Midbrain (tissue), 1 donor: ENCODE measurements around the gene GAK.

Experiments used
- DNase-seq: peaks from one replicate; lab custom pipeline; 2025; lab: John Stamatoyannopoulos, UW

GAK gene

GRCh38 chr4:964346-965025 lies 32.4 kb upstream of the GAK start:
- DNase-seq = no peak

DNA sequence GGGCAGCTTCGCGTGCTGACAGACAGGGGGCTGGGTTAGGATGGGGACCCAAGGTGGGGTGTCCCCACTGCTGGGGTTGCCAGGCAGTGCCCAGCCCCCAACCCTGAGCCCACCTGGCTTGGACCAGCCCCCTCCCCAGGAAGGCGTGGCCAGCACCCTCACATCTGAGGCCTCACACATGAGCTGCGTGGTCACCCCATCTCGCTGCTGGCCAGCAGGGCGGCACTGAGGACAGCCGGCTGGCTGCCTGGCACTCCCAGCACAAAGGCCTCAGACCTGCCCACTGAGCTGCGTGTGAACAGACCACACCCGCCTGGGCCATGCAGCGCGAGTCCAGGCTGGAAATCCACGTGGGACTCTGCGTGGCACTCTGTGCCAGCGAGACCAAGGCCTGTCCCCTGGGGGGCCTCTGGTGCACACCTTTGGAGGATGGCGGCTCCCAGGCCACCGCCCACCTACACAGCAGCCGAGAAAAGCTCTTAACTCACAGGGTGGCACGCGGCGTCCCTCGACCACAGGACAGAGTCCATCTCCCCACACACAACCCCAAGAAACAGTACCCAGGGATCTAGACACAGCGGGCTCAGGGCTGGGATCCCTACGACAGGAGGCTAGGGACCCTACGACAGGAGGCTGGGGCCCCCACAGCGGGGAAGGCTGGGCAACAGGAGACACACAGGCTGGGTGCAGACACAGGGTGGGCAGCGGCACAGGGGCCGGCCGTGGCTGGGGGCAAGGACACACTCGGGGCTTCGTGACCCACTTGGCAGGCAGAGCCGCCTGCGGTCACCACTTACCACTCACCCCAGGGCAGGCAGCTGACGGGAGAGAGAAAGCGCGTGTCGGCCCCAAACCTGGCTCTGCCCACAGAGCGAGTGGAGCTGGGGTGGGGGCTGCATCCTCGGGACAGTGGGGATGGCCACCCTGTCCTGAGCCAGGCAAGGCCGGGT lies 31.4 kb upstream of the GAK start:
- no peak for DNase-seq

GRCh38 chr4:962231-963208 lies 30.4 kb upstream of the GAK start:
- DNase-seq = no peak

DNA sequence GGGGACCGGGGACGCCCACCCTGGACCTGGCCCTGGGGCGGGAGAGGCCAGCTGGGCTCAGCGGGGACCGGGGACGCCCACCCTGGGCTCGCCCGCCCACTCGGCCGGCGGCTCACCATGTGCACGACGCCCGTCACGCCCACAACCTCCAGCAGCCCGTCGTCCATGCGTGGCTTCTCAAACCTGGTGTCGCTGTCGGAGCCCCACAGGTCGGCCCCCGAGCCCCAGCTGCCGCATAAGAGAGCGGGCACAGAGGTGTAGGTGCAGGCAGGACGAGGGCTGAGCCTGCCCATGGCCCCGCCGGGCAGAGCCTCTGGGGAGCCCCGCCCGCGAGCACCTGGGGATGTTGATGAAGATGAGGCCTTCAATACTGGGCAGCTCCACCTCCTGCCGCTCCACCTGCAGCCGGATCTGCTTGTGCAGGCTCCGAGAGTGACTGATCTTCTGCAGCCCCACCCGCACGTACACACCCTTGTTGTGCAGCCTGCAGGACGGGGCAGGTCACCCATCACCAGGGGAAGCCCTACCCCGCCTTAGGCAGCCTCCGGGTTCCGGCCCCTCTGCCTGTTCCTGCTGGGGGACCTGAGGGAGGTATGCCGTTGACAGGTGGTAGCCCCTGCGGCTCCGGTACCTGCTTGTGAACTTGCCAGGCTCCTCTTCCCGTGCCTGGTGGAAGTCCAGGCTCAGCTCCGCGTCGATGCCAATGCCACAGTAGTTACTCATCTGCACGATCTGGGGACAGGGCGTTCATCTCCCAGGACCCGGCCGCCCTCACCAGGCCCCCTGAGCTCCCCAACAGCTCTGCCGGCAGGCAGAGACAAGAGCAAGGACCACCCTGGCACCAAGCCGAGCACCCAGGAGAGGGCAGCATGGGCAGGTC lies 29.5 kb upstream of the GAK start:
- no peak for DNase-seq

DNA sequence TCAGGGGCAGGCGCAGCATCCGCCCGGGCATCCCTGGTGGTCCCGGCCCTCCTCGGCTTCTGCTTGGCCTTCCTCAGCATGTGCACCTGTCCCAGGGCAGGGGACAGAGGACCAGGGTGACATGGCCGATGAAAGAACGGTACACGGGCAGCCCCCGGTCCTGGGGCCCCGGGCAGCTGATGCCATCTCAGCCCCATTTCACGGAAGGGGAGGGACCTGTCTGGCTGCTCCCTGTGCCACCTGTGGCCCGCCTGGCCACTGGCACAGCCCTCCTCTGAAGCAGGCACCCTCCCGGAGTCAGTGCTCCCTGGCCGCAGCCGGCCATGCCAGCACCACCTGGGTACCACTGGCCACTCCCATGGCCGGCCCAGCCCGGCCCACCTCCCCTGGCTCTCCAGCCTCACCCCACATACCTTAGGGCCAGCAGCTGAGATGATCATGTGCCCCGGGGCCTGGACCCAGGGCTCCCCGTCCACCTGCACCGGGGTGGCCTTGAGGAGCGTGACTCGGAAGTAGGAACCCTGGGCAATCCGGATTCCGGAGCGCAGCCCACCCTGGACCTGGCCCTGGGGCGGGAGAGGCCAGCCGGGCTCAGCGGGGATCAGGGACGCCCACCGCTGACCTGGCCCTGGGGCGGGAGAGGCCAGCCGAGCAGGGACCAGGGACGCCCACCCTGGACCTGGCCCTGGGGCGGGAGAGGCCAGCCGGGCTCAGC lies 28.7 kb upstream of the GAK start:
- no peak for DNase-seq

- no peak for DNase-seq
Observed at GRCh38 chr4:960140-960635, 28.1 kb upstream of the GAK start.

- DNase-seq = no peak
Observed at GRCh38 chr4:959338-960139, 27.4 kb upstream of the GAK start.

- no peak for DNase-seq
Observed at GRCh38 chr4:958696-959337, 26.7 kb upstream of the GAK start.

GRCh38 chr4:958314-958665 lies 26.2 kb upstream of the GAK start:
- no peak for DNase-seq

DNA sequence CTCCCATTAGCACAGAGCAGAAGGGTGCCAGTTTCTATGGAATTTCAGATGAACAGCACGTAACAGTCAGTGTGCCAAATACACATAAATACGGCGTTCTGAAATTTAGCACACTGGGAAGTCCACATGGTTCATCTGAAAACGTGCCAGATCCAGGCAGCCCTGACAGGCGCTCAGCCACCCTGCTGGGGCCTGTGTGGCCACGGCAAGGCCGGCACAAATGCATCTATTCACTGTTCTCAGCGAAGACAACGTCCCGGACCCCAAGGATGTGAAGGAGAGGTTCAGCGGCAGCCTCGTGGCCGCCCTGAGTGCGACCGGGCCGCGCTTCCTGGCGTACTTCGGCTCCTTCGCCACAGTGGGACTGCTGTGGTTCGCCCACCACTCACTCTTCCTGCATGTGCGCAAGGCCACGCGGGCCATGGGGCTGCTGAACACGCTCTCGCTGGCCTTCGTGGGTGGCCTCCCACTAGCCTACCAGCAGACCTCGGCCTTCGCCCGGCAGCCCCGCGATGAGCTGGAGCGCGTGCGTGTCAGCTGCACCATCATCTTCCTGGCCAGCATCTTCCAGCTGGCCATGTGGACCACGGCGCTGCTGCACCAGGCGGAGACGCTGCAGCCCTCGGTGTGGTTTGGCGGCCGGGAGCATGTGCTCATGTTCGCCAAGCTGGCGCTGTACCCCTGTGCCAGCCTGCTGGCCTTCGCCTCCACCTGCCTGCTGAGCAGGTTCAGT lies 25.6 kb upstream of the GAK start:
- no peak for DNase-seq

GRCh38 chr4:957231-957580 lies 25.1 kb upstream of the GAK start:
- no peak for DNase-seq

GRCh38 chr4:956531-957230 lies 24.6 kb upstream of the GAK start:
- no peak for DNase-seq

DNA sequence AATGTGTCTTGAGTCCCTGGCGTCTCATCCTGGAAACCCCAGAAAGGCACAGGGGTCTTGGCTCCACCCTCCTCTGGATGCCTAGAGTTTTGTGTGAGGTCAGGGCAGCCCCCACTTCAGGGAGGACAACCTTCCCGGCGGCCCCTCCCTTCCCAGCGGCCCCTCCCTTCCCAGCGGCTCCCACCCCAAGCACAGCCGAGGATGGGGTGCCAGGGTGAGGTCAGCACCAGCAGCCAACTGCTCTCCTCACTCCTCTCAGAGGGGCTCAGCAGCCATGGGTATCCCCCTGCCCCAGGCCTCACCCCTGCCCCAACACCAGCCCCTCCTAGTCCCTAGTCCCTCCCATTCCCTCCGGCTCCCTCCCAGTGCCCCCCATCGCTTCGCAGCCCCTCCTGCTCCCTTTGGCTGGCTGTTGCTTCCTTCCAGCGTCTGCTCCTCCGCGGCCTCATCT lies 23.8 kb upstream of the GAK start:
- DNase-seq = no peak

- no peak for DNase-seq
Observed at GRCh38 chr4:955161-955921, 23.2 kb upstream of the GAK start.

GRCh38 chr4:954211-955020 lies 22.3 kb upstream of the GAK start:
- no peak for DNase-seq

DNA sequence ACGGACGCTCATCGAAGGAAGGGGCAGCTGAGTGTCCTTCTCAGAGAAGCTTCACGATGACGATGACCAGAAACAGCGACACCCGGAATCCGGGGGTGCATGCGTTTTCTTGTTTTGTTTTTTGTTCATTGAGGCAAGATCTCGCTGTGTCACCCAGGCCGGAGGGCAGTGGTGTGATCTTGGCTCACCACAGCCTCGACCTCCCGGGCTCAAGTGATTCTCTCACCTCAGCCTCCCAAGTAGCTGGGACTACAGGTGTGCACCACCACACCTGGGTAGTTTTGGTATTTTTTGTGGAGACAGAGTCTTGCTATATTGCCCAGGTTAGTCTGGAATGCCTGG lies 21.4 kb upstream of the GAK start:
- DNase-seq = no peak
